ENCODE data around the gene FOXJ3.

- TF ChIP-seq FOXA1 (IDR thresholded peaks at IDR 0.05) (no peak), SP1 (IDR thresholded peaks at IDR 0.05) (no peak), ARNT (IDR thresholded peaks at IDR 0.05) (no peak), NFRKB (IDR thresholded peaks at IDR 0.05) (no peak), BHLHE40 (IDR thresholded peaks at IDR 0.05; ENCODE audit: borderline replicate concordance) (no peak), TARDBP (IDR thresholded peaks at IDR 0.05) (no peak), HDGF (IDR thresholded peaks at IDR 0.05; ENCODE audit: borderline replicate concordance) (no peak), SUZ12 (IDR thresholded peaks at IDR 0.05) (no peak), ELF4 (IDR thresholded peaks at IDR 0.05) (no peak), ZNF384 (IDR thresholded peaks at IDR 0.05) (no peak), PKNOX1 (IDR thresholded peaks at IDR 0.05) (no peak), FOXK2 (IDR thresholded peaks at IDR 0.05) (no peak)
These were observed 136.8 kb downstream of the FOXJ3 start for GRCh38 chr1:42198251-42198650.
